ENCODE results near the gene DUSP22.

Gene DUSP22

DNA sequence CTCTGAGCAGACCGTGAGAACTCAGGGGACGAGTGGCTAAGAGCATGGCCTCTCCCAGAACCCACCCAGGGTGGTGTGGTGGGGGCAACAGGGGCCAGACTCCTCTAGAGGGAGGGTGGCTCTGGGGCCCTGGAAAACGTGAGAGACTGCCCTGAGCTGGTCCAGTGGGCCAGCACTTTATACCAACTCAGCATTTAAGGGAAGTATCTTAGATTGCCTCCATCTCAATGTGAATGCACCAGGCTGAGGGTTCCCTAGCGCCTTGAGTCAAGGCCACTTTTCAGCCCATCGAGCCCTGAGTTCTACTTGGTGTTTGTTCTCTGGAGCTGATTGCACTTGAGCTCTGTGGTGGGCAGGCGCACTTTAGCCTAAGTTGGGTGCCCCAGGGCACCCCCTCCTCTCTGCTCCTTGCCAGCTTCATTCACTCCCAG is 57.2 kb downstream of the DUSP22 start:
- DNase-seq (ENCODE audit: low read depth in 2 of 2, low spot score in 1 of 2): no peak

GRCh38 chr6:350371-350770 is 58.1 kb downstream of the DUSP22 start:
- no peak for DNase-seq (ENCODE audit: low read depth in 2 of 2, low spot score in 1 of 2)

- no peak for DNase-seq (ENCODE audit: low read depth in 2 of 2, low spot score in 1 of 2)
Observed at GRCh38 chr6:351011-351866, 59.0 kb downstream of the DUSP22 start.

DNA sequence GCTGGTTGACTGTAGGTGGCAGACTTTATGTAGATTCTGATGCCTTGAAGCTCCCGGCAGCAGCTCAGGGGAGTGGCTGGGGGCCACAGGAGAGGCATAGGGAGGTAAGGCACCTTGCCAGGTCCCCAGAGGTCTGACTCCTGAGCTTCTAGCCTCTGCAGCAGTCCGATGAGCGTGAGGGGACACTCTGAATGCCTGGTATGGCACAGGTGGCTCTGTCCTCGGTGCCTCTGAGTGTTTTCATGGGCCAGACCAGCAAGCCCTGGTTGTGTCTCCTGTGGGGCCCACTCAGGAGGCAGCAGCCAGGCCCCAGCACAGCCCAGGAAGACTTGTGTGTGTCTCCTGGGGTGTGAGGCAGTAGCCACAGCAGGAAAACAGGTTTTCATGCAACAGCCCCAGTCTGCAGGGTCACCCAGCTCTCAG is 59.6 kb downstream of the DUSP22 start:
- no peak for DNase-seq (ENCODE audit: low read depth in 2 of 2, low spot score in 1 of 2)

DNA sequence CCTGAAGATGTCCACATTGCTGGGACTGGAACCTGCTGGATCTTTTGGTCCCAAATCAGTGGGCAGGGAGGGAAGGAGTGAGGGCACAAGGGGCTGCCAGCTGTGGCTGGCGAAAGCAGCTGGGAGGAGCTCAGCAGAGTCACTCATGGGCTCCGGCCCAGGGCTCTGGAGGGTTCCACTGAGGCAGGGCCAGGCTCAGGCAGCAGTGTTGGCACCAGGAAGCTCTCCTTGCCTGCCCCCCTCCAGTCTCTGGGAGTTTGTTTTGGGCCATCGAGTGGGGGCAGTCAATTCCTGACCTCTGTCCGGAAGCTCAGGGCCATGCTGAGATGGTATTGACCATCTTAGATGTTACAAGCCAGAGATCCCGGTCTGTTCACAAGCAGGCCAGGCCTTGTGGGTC is 60.2 kb downstream of the DUSP22 start:
- DNase-seq (ENCODE audit: low read depth in 2 of 2, low spot score in 1 of 2): no peak

- no peak for DNase-seq (ENCODE audit: low read depth in 2 of 2, low spot score in 1 of 2)
Observed at GRCh38 chr6:352896-353470, 60.7 kb downstream of the DUSP22 start.

- no peak for DNase-seq (ENCODE audit: low read depth in 2 of 2, low spot score in 1 of 2)
Observed at GRCh38 chr6:353642-354614, 61.6 kb downstream of the DUSP22 start.

DNA sequence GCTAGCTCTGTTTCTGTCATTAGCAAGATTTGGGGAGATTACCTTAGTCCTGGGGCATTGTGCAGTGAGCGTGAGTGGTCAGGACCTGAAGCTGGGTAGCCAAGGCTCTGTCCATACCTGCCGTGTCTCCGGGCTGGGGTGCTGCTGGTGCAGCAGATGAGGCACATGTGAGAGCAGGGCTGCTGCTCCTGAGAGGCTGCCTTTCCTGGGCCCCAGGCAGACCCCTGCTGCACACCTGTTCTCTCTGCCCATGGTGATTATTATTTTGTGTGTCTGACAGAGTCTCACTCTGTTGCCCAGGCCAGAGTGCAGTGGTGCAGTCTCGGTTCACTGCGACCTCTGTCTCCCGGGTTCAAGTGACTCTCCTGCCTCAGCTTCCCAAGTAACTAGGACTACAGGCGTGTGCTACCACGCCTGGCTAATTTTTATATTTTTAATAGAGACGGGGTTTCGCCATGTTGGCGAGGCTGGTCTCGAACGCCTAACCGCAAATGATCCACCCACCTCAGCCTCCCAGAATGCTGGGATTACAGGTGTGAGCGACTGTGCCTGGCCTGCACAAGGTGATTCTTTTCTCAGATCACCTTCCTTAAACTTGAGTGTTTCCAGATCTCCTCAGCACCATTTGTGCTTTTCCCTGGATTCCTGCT is 62.5 kb downstream of the DUSP22 start:
- no peak for DNase-seq (ENCODE audit: low read depth in 2 of 2, low spot score in 1 of 2)

GRCh38 chr6:355373-356208 is 63.3 kb downstream of the DUSP22 start:
- DNase-seq (ENCODE audit: low read depth in 2 of 2, low spot score in 1 of 2): no peak

DNA sequence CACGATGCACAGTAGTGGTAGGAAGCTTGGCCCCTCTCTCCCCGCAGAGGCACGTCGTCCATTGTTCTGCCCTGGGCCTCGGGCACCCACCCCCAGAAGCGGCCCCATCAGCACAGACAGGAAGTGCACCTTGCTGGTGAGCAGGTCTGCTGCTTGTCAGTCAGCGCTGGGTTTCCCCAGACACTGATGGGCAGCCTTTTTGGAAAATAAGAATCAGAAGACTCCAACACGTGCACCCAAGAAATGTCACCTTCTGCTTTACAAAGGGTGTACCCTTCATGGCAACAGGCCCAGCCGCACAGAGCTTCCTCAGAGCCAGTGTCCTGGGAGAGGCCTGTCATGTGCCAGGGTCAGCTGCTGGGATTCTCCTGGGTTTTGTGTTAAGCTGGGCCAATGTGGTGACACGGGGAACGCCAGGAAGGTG is 64.6 kb downstream of the DUSP22 start:
- DNase-seq (ENCODE audit: low read depth in 2 of 2, low spot score in 1 of 2): no peak

- DNase-seq (ENCODE audit: low read depth in 2 of 2, low spot score in 1 of 2): no peak
Observed at GRCh38 chr6:357261-357790, 65.0 kb downstream of the DUSP22 start.

DNA sequence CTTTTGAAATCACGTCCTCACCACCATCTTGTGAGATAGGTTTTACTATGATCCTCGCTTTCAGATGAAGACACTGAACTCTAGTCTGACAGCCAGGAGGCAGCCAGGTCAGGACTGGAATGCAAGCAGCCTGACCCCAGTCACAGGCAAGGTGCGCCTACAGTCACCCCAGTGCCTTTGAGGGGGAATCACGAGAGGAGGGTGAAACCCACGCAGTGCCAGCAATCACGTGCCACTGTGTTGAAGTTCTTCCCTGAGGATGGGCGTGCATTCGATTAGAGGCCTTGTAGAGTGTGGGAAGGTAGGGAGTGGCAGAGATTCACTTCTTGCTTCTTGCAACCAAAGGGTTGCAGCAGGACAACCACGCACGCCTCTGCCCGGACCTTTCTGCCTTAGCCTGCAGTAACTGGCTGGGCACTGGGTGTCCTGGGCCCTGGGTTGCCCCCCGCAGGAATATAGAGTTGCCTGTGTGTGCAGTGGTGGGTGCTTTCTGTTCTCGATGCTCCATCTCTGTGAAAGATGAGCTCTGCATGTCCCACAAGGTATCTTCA is 65.6 kb downstream of the DUSP22 start:
- no peak for DNase-seq (ENCODE audit: low read depth in 2 of 2, low spot score in 1 of 2)

GRCh38 chr6:358432-358831 is 66.1 kb downstream of the DUSP22 start:
- DNase-seq (ENCODE audit: low read depth in 2 of 2, low spot score in 1 of 2): no peak

- no peak for DNase-seq (ENCODE audit: low read depth in 2 of 2, low spot score in 1 of 2)
Observed at GRCh38 chr6:358847-359246, 66.6 kb downstream of the DUSP22 start.

DNA sequence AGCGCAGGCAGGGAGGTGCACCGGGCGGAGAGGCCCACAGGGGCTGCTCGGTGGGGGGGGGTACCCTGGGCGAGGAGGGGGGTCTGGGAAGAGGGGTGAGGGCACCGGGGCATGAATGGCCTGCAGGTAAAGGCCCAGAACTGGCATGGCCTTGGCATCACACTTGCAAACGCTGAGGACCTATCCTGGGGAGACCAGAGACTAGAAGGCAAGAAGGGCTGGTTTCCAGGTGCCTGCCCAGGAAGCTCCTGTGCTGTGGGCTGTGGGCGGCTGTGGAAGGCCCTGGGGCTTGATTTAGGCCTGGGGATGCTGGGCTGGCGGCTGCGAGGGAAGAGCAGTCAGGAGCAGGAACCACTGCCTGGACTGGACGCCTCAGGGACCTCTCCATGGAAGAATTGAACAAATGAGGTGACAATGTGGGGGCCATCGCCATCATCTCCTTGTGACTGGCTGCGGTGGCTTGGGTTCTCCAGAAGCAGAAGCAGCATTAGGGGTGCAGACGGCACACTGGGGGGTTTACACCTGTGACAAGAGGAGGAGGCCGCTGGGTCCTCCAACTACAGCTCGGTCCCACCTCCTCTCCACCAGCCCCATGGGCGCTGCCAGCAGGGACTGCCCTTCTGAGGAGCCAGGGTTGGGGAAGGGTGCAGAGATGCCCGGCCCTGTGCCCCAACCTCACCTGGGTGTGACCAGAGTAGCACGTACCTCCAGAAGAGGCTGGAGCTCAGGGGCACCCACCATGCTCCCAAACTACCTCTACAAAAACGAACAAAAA is 67.2 kb downstream of the DUSP22 start:
- no peak for DNase-seq (ENCODE audit: low read depth in 2 of 2, low spot score in 1 of 2)

- DNase-seq (ENCODE audit: low read depth in 2 of 2, low spot score in 1 of 2): no peak
Observed at GRCh38 chr6:360349-360748, 68.1 kb downstream of the DUSP22 start.

- DNase-seq (ENCODE audit: low read depth in 2 of 2, low spot score in 1 of 2): no peak
Observed at GRCh38 chr6:360764-361373, 68.6 kb downstream of the DUSP22 start.

- no peak for DNase-seq (ENCODE audit: low read depth in 2 of 2, low spot score in 1 of 2)
Observed at GRCh38 chr6:361411-362132, 69.3 kb downstream of the DUSP22 start.

All from stimulated activated CD8-positive, alpha-beta memory T cell treated with anti-CD3 and anti-CD28 coated beads, Interleukin-4, amount 100 ng/mL, for 1 hour (primary cell).